Right renal pelvis (tissue), 4 donors: ENCODE measurements around the gene UQCC5. TPM values are rescaled to one million over a fixed set of nuclear protein-coding genes. Genes with fewer than 3 reads are reported as not detected.

Source experiments
- DNase-seq, 4 donors: peaks; one replicate each; pipeline ENCODE4 v3.0.0-alpha.2; 2013; ENCODE audit warnings: low read depth in 4 of 4, low spot score in 3 of 4, missing footprints in 1 of 4
- polyA plus RNA-seq, 4 donors: library from polyadenylated mRNA; unstranded; fragments of 120-200 nt; gene quantifications; one replicate each; pipeline ENCODE4 v1.2.1, GENCODE V29; 2013; ENCODE audit not compliant: insufficient read length in 4 of 4

UQCC5 gene
- polyA plus RNA-seq, 4 donors: 15.2 to 24.7 (median 18.3) TPM

DNA sequence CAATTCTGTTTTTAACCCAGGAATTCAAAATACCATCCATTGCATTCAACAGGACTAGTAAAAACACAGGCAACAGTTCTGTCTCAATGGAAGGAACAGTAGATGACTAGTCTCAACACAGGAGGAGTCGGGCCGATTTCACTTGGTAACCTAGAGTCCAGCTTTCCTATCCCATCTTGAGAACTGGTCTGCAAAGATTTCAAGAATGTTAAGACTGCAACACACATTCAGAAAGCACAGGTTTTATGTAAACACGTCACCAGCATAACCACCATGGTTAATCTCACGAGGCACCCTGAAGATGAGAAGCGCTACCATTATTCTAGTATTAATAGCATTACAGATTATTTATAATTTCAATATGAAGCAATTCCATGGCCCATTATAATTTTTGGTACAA lies 22.0 kb downstream of the UQCC5 start:
- DNase-seq: no peak

DNA sequence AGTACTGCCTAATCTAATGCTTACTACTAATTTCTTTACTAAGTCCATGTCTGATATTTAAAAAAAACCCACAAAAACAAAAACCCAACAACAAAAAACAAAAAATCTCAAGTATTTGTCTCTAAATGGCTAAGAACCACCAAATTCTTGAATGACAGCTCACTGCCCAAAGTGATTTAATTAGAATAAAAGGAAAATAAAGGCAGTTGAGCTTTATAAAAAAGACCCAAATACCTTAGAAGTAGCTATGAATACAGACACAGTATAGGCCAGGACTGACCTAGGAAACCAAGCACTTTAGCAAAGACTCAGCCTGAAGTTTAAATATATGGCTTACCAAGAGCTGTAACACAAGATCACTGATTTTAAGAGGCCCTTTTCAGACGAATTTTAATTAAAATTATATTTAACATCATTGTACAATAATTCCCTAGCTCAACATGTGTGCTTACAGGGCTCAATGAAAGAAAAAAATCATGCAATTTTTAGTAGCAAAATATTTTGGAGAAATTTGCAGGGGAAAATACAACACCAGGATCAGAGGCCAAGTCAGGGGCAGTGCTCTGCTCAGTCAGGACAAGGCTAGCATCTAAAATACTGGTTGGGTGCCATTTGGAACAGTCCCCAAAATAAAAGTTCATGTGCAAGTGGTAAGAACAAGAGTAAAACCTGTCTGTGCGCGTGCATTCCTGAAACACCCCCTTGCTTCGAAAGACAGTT lies 24.8 kb downstream of the UQCC5 start:
- no peak for DNase-seq

DNA sequence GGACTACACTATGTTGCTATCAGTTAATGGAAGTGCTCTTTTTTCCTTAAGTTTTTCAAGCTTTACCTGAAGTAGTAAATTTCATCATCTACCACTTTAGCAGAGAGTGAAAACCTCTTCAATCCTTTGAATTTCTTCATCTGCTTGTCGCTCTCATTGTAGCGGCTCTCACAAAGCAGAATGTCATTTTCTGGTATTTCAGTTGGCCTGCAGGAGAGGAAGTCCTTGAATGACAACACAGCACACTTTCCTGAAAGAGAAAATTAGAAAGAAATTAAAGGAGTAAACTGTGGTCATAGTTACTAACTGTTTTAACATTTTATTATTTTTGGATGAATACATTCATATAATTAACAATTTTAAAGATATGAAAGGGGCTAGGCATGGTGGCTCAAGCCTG lies 27.6 kb downstream of the UQCC5 start:
- DNase-seq: no peak

DNA sequence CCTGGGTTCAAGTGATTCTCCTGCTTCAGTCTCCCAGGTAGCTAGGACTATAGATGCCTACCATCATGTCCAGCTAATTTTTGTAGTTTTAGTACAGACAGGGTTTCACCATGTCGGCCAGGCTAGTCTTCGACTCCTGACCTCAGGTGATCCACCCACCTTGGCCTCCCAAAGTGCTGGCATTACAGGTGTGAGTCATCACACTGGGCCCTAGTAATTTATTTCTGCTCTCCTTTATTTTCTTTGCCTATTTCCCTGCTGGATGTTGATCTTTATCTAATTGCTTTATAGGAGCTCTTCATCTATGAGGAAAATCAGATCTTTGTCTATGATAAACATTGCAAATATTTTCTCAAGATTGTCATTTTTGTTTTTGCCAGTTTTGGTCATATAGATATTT lies 31.7 kb downstream of the UQCC5 start:
- no peak for DNase-seq

DNA sequence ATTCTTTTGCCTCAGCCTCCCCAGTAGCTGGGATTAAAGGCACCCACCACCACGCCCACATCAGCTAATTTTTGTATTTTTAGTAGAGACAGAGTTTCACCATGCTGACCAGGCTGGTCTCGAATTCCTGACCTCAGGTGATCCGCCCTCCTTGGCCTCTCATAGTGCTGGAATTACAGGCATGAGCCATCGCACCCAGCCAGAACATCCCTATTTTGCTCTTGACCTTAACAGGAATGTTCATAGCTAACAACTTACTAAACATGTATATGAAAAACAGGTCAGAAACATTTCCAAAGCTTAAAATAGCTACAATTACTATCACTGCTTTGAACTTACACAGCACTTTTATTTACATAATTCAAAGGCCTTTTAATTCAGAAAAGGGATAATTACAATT lies 33.7 kb downstream of the UQCC5 start:
- no peak for DNase-seq

DNA sequence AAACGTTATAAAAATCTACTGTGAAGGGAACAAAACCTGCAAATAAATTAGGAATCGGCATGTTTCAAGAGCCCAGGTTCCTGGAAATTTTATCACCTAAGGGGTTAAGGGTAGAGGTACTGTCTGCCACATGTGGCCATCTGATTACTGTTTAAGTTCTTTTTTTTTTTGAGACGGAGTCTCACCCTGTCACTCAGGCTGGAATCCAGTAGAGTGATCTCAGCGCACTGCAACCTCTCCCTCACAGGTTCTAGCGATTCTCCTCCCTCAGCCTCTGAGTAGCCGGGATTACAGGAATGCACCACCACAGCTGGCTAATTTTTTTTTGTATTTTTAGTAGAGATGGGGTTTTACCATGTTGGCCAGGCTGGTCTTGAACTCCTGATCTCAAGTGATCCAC lies 35.8 kb downstream of the UQCC5 start:
- DNase-seq: no peak

DNA sequence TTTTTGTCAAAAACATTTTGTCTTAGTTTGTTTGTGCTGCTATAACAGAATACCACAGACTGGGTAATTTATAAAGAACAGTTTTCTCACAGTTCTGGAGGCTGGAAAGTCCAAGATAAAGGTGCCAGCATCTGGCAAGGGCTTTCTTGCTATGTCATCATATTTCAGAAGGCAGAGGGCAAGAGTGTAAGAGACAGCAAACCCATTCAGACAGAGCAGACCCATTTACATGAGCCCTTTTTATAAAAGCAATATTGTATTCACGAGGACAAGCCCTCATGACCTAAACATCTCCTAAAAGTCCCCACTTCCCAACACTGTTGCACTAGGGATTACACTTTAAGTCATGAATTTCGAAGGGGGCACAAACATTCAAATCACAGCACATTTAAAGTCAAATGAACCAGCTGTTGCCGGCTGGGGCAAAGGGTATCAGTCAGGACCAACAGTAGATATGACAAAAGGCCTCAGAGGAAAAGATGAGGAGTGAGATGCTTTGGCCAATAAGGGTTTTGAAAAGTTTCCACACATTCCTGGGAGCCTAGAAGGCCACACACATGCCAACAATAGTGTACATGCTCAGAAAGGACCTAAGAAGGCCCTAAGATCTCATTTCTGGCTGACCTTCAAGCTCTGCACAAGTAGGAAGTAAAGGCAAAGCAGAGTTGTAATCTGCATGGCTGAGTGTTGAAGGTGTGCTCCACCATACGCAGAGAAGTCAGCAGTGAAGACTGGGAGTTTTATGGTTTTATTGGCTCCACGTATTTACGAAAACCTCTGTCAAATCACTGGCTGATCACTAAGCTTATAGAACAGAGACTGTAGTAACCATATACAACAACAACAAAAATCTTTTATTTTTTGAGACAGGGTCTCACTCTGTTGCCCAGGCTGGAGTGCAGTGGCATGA lies 37.9 kb downstream of the UQCC5 start:
- DNase-seq: no peak

Other genes starting within 250 kb of the UQCC5 start
- 10 to 100 TPM; 29.6 to 45.1 (median 33.0) TPM for gene GLYCTK, start 248.8 kb upstream of the UQCC5 start, polyA plus RNA-seq
- 1 to 10 TPM; 7.0 to 10.0 (median 8.3) TPM for gene DNAH1, start 220.3 kb upstream of the UQCC5 start, polyA plus RNA-seq
- 10 to 100 TPM; 82.3 to 89.3 (median 84.5) TPM for gene BAP1, start 126.6 kb upstream of the UQCC5 start, polyA plus RNA-seq
- 10 to 100 TPM in 1 of 4 donors, 1 to 10 TPM in 3; 8.0 to 10.4 (median 8.6) TPM for gene PHF7, start 125.9 kb upstream of the UQCC5 start, polyA plus RNA-seq
- 10 to 100 TPM; 28.6 to 44.4 (median 33.6) TPM for gene SEMA3G, start 91.5 kb upstream of the UQCC5 start, polyA plus RNA-seq
- gene TNNC1, start 82.6 kb upstream of the UQCC5 start, polyA plus RNA-seq: 1 to 10 TPM; 4.3 to 8.2 (median 6.6) TPM
- gene NISCH, start 81.0 kb upstream of the UQCC5 start, polyA plus RNA-seq: 100 to 1,000 TPM in 3 of 4 donors, 10 to 100 TPM in 1; 95.0 to 110 (median 105) TPM
- 10 to 100 TPM; 31.3 to 42.3 (median 38.5) TPM for gene STAB1, start 41.3 kb upstream of the UQCC5 start, polyA plus RNA-seq
- gene NT5DC2, start 2.7 kb upstream of the UQCC5 start, polyA plus RNA-seq: 100 to 1,000 TPM; 130 to 160 (median 147) TPM
- gene PBRM1, start 149.3 kb downstream of the UQCC5 start, polyA plus RNA-seq: 10 to 100 TPM; 55.6 to 67.0 (median 64.2) TPM
- gene GNL3, start 149.4 kb downstream of the UQCC5 start, polyA plus RNA-seq: 100 to 1,000 TPM in 2 of 4 donors, 10 to 100 TPM in 2; 84.9 to 105 (median 100) TPM
- 100 to 1,000 TPM; 122 to 141 (median 138) TPM for gene GLT8D1, start 169.2 kb downstream of the UQCC5 start, polyA plus RNA-seq
- 100 to 1,000 TPM; 166 to 185 (median 175) TPM for gene SPCS1, start 169.5 kb downstream of the UQCC5 start, polyA plus RNA-seq
- 10 to 100 TPM; 23.0 to 27.6 (median 25.6) TPM for gene NEK4, start 234.3 kb downstream of the UQCC5 start, polyA plus RNA-seq
- under 1 TPM in 3 of 4 donors, not detected in 1; 0.05 to 0.56 (median 0.22) TPM for gene ITIH1, start 241.0 kb downstream of the UQCC5 start, polyA plus RNA-seq